SH-SY5Y (cell line): ENCODE measurements around the gene BTRC.

ENCODE experiments used
- GATA2 ChIP-seq: IDR thresholded peaks from 2 replicates; pipeline ENCODE4 v1.6.1; 2011; ENCODE audit warnings: mild to moderate bottlenecking, low read depth, low read length
- GATA3 ChIP-seq: IDR thresholded peaks from 2 replicates; pipeline ENCODE4 v1.6.1; 2011; ENCODE audit warnings: low read depth, mild to moderate bottlenecking, low read length, moderate library complexity

DNA sequence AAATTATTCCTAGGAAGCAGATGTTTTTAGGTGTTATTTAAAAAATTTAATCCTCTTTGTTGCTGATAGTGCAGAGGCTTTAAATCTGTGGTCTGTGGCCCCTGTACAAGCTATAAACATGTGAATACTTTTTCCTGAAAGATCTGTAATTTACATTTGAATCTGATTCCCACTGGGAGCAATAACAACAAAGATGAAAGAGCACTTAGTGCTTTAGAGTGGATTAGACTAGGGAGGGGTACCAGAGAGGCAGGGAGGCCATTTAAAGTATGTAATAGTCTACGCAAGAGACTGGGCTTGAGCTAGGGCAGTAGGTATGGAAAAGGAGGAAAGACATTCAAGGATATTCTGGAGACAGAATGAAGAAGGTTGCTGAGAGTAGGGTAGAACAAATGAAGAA is 19.1 kb downstream of the BTRC start:
- no peak for TF ChIP-seq GATA2
- TF ChIP-seq GATA3 = no peak
